ENCODE results near the gene SEL1L. TPM values are rescaled to one million over a fixed set of nuclear protein-coding genes. Genes with fewer than 3 reads are reported as not detected.

SEL1L gene
- polyA plus RNA-seq, 2 of the 4 experiments (the other 2 are of a cell fraction), result 25.9 to 43.2 TPM

DNA sequence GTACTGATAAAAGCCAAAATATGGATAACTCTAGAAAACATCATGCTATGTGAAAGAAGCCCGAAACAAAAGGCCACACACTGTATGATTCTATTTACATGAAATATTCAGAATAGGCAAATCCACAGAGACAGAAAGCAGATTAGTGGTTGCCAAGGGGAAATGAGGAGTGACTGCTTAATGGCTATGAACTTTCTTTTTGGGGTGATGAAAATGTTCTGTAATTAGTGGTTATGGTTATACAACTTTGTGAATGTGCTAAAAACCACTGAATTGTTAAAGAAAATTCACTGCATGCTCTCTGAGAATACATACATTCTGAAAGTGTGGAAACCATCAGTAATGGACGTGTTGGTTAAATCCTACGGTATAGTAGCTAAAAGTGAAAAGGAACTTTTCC lies 93.6 kb downstream of the SEL1L start:
- H3K4me2 ChIP-seq, result no peak overlapping the region
- WGBS (ENCODE audit: missing lambda C conversion rate), result 16% methylated on average over 3 of the region's 3 CpGs
- CTCF ChIA-PET, result interaction anchor here (1.0 to 1.6 kb wide), 5 partner anchors 11 to 171 kb away, joined by 3 to 8 read pairs (median 5); no protein-coding TSS in a partner anchor
- H3K4me3 ChIP-seq, result no peak overlapping the region
- FAIRE-seq, result no peak
- H3K27ac ChIP-seq, result no peak overlapping the region
- peaks cover 11% of the 10 kb centered on the region for H3K4me1 ChIP-seq
- H3K9me3 ChIP-seq, result no peaks in the 10 kb centered on the region; the same call in 2 of the 3 replicates
- TF ChIP-seq EHMT2 (IDR thresholded peaks at IDR 0.05; ENCODE audit: low read depth) (no peak), FOXS1 (CRISPR knock-in tag; IDR thresholded peaks at IDR 0.05) (no peak), EHF (CRISPR knock-in tag; IDR thresholded peaks at IDR 0.05) (no peak), CBX8 (IDR thresholded peaks at IDR 0.05) (no peak), NFE2L2 (conservative IDR thresholded peaks at IDR 0.05; ENCODE audit: low read length) (no peak), HOXA7 (CRISPR knock-in tag; IDR thresholded peaks at IDR 0.05) (no peak), JUNB (IDR thresholded peaks at IDR 0.05) (no peak), FOSL2 (IDR thresholded peaks at IDR 0.05) (no peak), FOSL2 (CRISPR knock-in tag; IDR thresholded peaks at IDR 0.05) (no peak), RFX5 (IDR thresholded peaks at IDR 0.05) (no peak), MAFK (IDR thresholded peaks at IDR 0.05; ENCODE audit: partially characterized antibody) (no peak), EP300 (IDR thresholded peaks at IDR 0.05) (no peak), SREBF2 (IDR thresholded peaks at IDR 0.05) (no peak), ESRRA (IDR thresholded peaks at IDR 0.05; ENCODE audit: borderline replicate concordance, low read length) (no peak)
- TF ChIP-seq, protein P1, sequence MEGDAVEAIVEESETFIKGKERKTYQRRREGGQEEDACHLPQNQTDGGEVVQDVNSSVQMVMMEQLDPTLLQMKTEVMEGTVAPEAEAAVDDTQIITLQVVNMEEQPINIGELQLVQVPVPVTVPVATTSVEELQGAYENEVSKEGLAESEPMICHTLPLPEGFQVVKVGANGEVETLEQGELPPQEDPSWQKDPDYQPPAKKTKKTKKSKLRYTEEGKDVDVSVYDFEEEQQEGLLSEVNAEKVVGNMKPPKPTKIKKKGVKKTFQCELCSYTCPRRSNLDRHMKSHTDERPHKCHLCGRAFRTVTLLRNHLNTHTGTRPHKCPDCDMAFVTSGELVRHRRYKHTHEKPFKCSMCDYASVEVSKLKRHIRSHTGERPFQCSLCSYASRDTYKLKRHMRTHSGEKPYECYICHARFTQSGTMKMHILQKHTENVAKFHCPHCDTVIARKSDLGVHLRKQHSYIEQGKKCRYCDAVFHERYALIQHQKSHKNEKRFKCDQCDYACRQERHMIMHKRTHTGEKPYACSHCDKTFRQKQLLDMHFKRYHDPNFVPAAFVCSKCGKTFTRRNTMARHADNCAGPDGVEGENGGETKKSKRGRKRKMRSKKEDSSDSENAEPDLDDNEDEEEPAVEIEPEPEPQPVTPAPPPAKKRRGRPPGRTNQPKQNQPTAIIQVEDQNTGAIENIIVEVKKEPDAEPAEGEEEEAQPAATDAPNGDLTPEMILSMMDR (IDR thresholded peaks at IDR 0.05), result no peak
- TF ChIP-seq, protein P2, sequence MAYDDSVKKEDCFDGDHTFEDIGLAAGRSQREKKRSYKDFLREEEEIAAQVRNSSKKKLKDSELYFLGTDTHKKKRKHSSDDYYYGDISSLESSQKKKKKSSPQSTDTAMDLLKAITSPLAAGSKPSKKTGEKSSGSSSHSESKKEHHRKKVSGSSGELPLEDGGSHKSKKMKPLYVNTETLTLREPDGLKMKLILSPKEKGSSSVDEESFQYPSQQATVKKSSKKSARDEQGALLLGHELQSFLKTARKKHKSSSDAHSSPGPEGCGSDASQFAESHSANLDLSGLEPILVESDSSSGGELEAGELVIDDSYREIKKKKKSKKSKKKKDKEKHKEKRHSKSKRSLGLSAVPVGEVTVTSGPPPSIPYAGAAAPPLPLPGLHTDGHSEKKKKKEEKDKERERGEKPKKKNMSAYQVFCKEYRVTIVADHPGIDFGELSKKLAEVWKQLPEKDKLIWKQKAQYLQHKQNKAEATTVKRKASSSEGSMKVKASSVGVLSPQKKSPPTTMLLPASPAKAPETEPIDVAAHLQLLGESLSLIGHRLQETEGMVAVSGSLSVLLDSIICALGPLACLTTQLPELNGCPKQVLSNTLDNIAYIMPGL (CRISPR knock-in tag; IDR thresholded peaks at IDR 0.05; ENCODE audit: borderline replicate concordance), result no peak
- TF ChIP-seq, protein P3, sequence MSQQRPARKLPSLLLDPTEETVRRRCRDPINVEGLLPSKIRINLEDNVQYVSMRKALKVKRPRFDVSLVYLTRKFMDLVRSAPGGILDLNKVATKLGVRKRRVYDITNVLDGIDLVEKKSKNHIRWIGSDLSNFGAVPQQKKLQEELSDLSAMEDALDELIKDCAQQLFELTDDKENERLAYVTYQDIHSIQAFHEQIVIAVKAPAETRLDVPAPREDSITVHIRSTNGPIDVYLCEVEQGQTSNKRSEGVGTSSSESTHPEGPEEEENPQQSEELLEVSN (IDR thresholded peaks at IDR 0.05; ENCODE audit: borderline replicate concordance, low read depth), result no peak
- TF ChIP-seq, protein P4, sequence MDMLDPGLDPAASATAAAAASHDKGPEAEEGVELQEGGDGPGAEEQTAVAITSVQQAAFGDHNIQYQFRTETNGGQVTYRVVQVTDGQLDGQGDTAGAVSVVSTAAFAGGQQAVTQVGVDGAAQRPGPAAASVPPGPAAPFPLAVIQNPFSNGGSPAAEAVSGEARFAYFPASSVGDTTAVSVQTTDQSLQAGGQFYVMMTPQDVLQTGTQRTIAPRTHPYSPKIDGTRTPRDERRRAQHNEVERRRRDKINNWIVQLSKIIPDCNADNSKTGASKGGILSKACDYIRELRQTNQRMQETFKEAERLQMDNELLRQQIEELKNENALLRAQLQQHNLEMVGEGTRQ (IDR thresholded peaks at IDR 0.05), result no peak
- POLR2A ChIA-PET, result no interaction called here
- DNase-seq (ENCODE audit: low read depth in 1 of 2, low spot score in 1 of 2), result no peak
- ATAC-seq, result no peak

DNA sequence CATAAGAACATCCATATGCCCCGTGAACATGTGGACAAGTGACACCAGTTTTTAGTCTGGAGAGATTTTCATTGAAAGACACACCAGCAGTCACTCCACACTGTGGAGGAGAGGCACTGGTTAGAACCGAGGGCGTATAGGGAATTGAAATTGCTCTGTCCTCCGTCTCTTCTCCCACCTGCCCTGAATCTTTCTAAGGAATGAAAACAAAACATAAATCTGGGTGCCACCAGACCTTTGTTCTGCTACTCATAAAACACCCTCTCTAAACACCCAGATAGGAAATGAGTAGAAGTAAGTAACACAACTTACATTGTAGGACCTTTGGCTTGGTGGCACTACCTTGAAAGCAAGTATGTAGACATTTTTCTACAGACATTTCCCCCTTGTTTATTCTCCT lies 96.4 kb downstream of the SEL1L start:
- no peak overlapping the region for H3K4me3 ChIP-seq
- POLR2A ChIA-PET, result interaction anchor here (2.0 kb wide), 1 partner anchor 218 kb away, joined by 4 read pairs; no protein-coding TSS in a partner anchor
- ATAC-seq (no peak), FAIRE-seq (no peak), DNase-seq (ENCODE audit: low read depth in 1 of 2, low spot score in 1 of 2) (no peak)
- peaks cover 11% of the 10 kb centered on the region for H3K4me1 ChIP-seq
- TF ChIP-seq HDAC2 (IDR thresholded peaks at IDR 0.05), result no peak
- TF ChIP-seq RARB (CRISPR knock-in tag; IDR thresholded peaks at IDR 0.05), result no peak
- no peak overlapping the region for H3K27ac ChIP-seq
- peak overlapping the region; percentile 100; the same call in 2 of the 3 replicates for H3K4me2 ChIP-seq
- CTCF ChIA-PET, result interaction anchor here (1.3 to 1.4 kb wide), 2 partner anchors 9 to 16 kb away, joined by 3 to 4 read pairs; no protein-coding TSS in a partner anchor
- H3K9me3 ChIP-seq, result no peaks in the 10 kb centered on the region; the same call in 2 of the 3 replicates
- WGBS (ENCODE audit: missing lambda C conversion rate), result 23% methylated on average over 4 of the region's 4 CpGs
